ENCODE results near the gene SNX10. TPM values are rescaled to one million over a fixed set of nuclear protein-coding genes. Genes with fewer than 3 reads are reported as not detected.

The SNX10 gene
- total RNA-seq, 1 experiment from 2014 or later = 7.9 TPM

GRCh38 chr7:26381476-26382353 lies 90.1 kb downstream of the SNX10 start:
- Histone ChIP-seq H2AFZ (ENCODE audit: low read length) (no peak overlapping the region), H3K27ac (ENCODE audit: low read length) (no peak overlapping the region), H4K20me1 (ENCODE audit: low read length) (no peaks in the 10 kb centered on the region), H3F3A (ENCODE audit: low read length, unreplicated experiment) (no peaks in the 10 kb centered on the region), H3K9me3 (ENCODE audit: low read length) (no peaks in the 10 kb centered on the region), H3K9me2 (replicated peaks; ENCODE audit: low read length) (no peaks in the 10 kb centered on the region), H3K36me3 (ENCODE audit: low read depth, low read length) (no peaks in the 10 kb centered on the region), H3K79me2 (ENCODE audit: low read length) (no peaks in the 10 kb centered on the region), H3K4me2 (ENCODE audit: low read length) (no peak overlapping the region), H3K9ac (ENCODE audit: low read length) (no peak overlapping the region), H3K4me3 (ENCODE audit: low read length) (no peak overlapping the region), H3K4me1 (ENCODE audit: insufficient read depth, low read length) (no peaks in the 10 kb centered on the region), H3K27me3 (ENCODE audit: low read length) (no peaks in the 10 kb centered on the region)
- no peak for DNase-seq
- TF ChIP-seq EZH2phosphoT487 (IDR thresholded peaks at IDR 0.05; ENCODE audit: borderline replicate concordance, low read length) = no peak
- BruUV-seq (replicated peaks) = no TSS peak
- CTCF ChIA-PET = no interaction called here
- POLR2A ChIA-PET (ENCODE audit: unreplicated experiment) = no interaction called here
- ATAC-seq = no peak
- intact Hi-C loops (cut with micrococcal nuclease) = no loop called here

- Histone ChIP-seq H3F3A (ENCODE audit: low read length, unreplicated experiment) (no peaks in the 10 kb centered on the region), H4K20me1 (ENCODE audit: low read length) (no peaks in the 10 kb centered on the region), H3K79me2 (ENCODE audit: low read length) (no peaks in the 10 kb centered on the region), H3K4me3 (ENCODE audit: low read length) (no peak overlapping the region), H3K9me2 (replicated peaks; ENCODE audit: low read length) (no peaks in the 10 kb centered on the region), H3K9me3 (ENCODE audit: low read length) (no peaks in the 10 kb centered on the region), H2AFZ (ENCODE audit: low read length) (no peak overlapping the region), H3K27ac (ENCODE audit: low read length) (no peak overlapping the region), H3K27me3 (ENCODE audit: low read length) (no peaks in the 10 kb centered on the region), H3K36me3 (ENCODE audit: low read depth, low read length) (no peaks in the 10 kb centered on the region), H3K4me2 (ENCODE audit: low read length) (no peak overlapping the region), H3K9ac (ENCODE audit: low read length) (no peak overlapping the region), H3K4me1 (ENCODE audit: insufficient read depth, low read length) (no peaks in the 10 kb centered on the region)
- DNase-seq (no peak), ATAC-seq (no peak)
- POLR2A ChIA-PET (ENCODE audit: unreplicated experiment) = no interaction called here
- intact Hi-C loops (cut with micrococcal nuclease) = no loop called here
- TF ChIP-seq CTCF (conservative IDR thresholded peaks at IDR 0.05; ENCODE audit: low read depth, low read length) (no peak), EZH2phosphoT487 (IDR thresholded peaks at IDR 0.05; ENCODE audit: borderline replicate concordance, low read length) (no peak), EZH2 (IDR thresholded peaks at IDR 0.05; ENCODE audit: low read length, unreplicated experiment) (no peak)
- CTCF ChIA-PET = no interaction called here
- BruUV-seq (replicated peaks) = no TSS peak
Observed at GRCh38 chr7:26385240-26385639, 93.6 kb downstream of the SNX10 start.

GRCh38 chr7:26387731-26388130 lies 96.1 kb downstream of the SNX10 start:
- H4K20me1 ChIP-seq (ENCODE audit: low read length) = no peaks in the 10 kb centered on the region
- H3K4me2 ChIP-seq (ENCODE audit: low read length) = no peak overlapping the region
- H3K4me3 ChIP-seq (ENCODE audit: low read length) = no peak overlapping the region
- H3K9ac ChIP-seq (ENCODE audit: low read length) = no peak overlapping the region
- intact Hi-C loops (cut with micrococcal nuclease) = no loop called here
- H3K36me3 ChIP-seq (ENCODE audit: low read depth, low read length) = no peaks in the 10 kb centered on the region
- no peak for TF ChIP-seq EZH2 (IDR thresholded peaks at IDR 0.05; ENCODE audit: low read length, unreplicated experiment)
- no peak for TF ChIP-seq CTCF (conservative IDR thresholded peaks at IDR 0.05; ENCODE audit: low read depth, low read length)
- no peak for TF ChIP-seq EZH2phosphoT487 (IDR thresholded peaks at IDR 0.05; ENCODE audit: borderline replicate concordance, low read length)
- H3K9me2 ChIP-seq (replicated peaks; ENCODE audit: low read length) = no peaks in the 10 kb centered on the region
- no peaks in the 10 kb centered on the region for H3F3A ChIP-seq (ENCODE audit: low read length, unreplicated experiment)
- H3K9me3 ChIP-seq (ENCODE audit: low read length) = no peaks in the 10 kb centered on the region
- CTCF ChIA-PET = no interaction called here
- no TSS peak for BruUV-seq (replicated peaks)
- POLR2A ChIA-PET (ENCODE audit: unreplicated experiment) = no interaction called here
- no peaks in the 10 kb centered on the region for H3K4me1 ChIP-seq (ENCODE audit: insufficient read depth, low read length)
- DNase-seq (no peak), ATAC-seq (no peak)
- no peaks in the 10 kb centered on the region for H3K27me3 ChIP-seq (ENCODE audit: low read length)
- H2AFZ ChIP-seq (ENCODE audit: low read length) = no peak overlapping the region
- no peaks in the 10 kb centered on the region for H3K79me2 ChIP-seq (ENCODE audit: low read length)
- no peak overlapping the region for H3K27ac ChIP-seq (ENCODE audit: low read length)

Measured in PC-3 (cell line).